Measurements from ENCODE around the gene EDA. TPM values are rescaled to one million over a fixed set of nuclear protein-coding genes. Genes with fewer than 3 reads are reported as not detected.

EDA gene
- total and polyA plus RNA-seq, 9 donors: 4.5 to 9.3 (median 8.4) TPM

GRCh38 chrX:69626129-69626528 is 10.2 kb downstream of the EDA start:
- intact Hi-C loops (cut with DNase I): no loop called here
- WGBS, 3 donors: 48 to 55% (median 50%) methylated on average over 1 of the region's 1 CpG
- no peak for DNase-seq

GRCh38 chrX:69627744-69628143 is 11.8 kb downstream of the EDA start:
- no peaks in the 10 kb centered on the region for H3K9me3 ChIP-seq
- DNase-seq: no peak
- H3K27me3 ChIP-seq: no peaks in the 10 kb centered on the region
- H3K27ac ChIP-seq: no peak overlapping the region
- H3K36me3 ChIP-seq: no peaks in the 10 kb centered on the region
- no peaks in the 10 kb centered on the region for H3K4me1 ChIP-seq (ENCODE audit: insufficient read depth)
- no peak overlapping the region for H3K4me3 ChIP-seq
- no peak for TF ChIP-seq EP300 (IDR thresholded peaks at IDR 0.05)
- no peak for TF ChIP-seq POLR2A (IDR thresholded peaks at IDR 0.05)
- no peak for TF ChIP-seq CTCF (IDR thresholded peaks at IDR 0.05)
- intact Hi-C loops (cut with DNase I): no loop called here
- 77 to 78% (median 78%) methylated on average over 2 of the region's 2 CpGs for whole genome bisulfite sequencing, 3 donors

More at GRCh38 chrX:69626129-69626528, 10.2 kb downstream of the EDA start:
- Histone ChIP-seq H3K36me3 (no peaks in the 10 kb centered on the region), H3K4me3 (no peak overlapping the region), H3K27me3 (no peaks in the 10 kb centered on the region), H3K4me1 (ENCODE audit: insufficient read depth) (no peaks in the 10 kb centered on the region), H3K27ac (no peak overlapping the region), H3K9me3 (no peaks in the 10 kb centered on the region)
- no peak for TF ChIP-seq CTCF (IDR thresholded peaks at IDR 0.05)
- TF ChIP-seq POLR2A (IDR thresholded peaks at IDR 0.05): no peak
- no peak for TF ChIP-seq EP300 (IDR thresholded peaks at IDR 0.05)

GRCh38 chrX:69630147-69630546 is 14.2 kb downstream of the EDA start:
- 62 to 72% (median 69%) methylated on average over 2 of the region's 2 CpGs for WGBS, 3 donors

GRCh38 chrX:69664693-69665092 is 48.8 kb downstream of the EDA start:
- 47 to 55% (median 49%) methylated on average over 1 of the region's 1 CpG for WGBS, 3 donors
- no peaks in the 10 kb centered on the region for H3K4me1 ChIP-seq (ENCODE audit: insufficient read depth)
- intact Hi-C loops (cut with DNase I): no loop called here

More at GRCh38 chrX:69630147-69630546, 14.2 kb downstream of the EDA start:
- no peak for TF ChIP-seq EP300 (IDR thresholded peaks at IDR 0.05)
- TF ChIP-seq CTCF (IDR thresholded peaks at IDR 0.05): no peak
- TF ChIP-seq POLR2A (IDR thresholded peaks at IDR 0.05): no peak
- H3K4me1 ChIP-seq (ENCODE audit: insufficient read depth): no peaks in the 10 kb centered on the region
- DNase-seq: no peak
- H3K9me3 ChIP-seq: no peaks in the 10 kb centered on the region
- no peak overlapping the region for H3K27ac ChIP-seq
- no peaks in the 10 kb centered on the region for H3K27me3 ChIP-seq
- no peak overlapping the region for H3K4me3 ChIP-seq
- intact Hi-C loops (cut with DNase I): no loop called here
- no peaks in the 10 kb centered on the region for H3K36me3 ChIP-seq

More at GRCh38 chrX:69664693-69665092, 48.8 kb downstream of the EDA start:
- Histone ChIP-seq H3K27me3 (no peaks in the 10 kb centered on the region), H3K27ac (no peak overlapping the region), H3K9me3 (no peaks in the 10 kb centered on the region), H3K36me3 (no peaks in the 10 kb centered on the region), H3K4me3 (no peak overlapping the region)
- DNase-seq: no peak
- TF ChIP-seq EP300 (IDR thresholded peaks at IDR 0.05): no peak
- no peak for TF ChIP-seq POLR2A (IDR thresholded peaks at IDR 0.05)
- no peak for TF ChIP-seq CTCF (IDR thresholded peaks at IDR 0.05)
